ENCODE measurements around the gene ZEB2.

DNA sequence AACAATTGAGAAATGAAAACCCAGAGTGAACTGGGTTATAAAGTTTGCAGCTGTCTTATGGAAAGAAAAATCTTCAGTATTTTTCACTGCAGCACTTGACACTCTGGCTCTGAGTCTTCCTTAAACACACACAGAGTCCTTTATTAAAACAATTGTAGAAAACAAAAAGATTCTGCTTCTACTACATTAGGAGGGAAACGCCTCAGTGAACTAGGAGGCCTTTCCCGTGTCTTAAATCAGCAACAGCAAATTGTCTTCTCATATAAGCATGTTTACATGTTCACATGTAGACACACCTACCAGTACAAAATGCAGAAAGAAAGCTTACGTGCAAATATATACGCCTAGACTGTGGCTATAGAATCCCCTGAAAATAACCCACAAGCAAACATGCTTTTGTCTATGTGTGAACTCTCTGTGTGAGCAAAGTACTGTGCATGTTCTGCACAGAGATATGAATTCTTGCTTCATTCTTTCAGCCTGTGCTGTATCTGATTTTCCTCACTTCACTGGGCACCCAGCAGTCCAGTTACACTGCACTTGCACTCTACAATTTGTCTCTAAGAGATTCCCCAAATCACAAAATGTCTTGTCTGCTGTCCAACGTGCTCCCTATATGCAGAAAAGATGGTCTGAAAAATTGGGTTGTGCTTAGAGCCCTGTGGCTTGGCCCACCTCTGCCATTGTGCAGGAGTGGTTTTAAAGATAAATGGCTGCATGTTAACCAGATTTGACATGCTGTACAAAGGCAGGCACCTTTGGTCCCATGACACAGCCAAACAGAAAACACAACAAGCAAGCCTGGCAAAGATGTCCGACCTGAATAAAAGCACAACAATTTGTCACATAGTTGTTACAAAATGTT lies 24.5 kb downstream of the ZEB2 start:
- TF ChIP-seq, protein P1, sequence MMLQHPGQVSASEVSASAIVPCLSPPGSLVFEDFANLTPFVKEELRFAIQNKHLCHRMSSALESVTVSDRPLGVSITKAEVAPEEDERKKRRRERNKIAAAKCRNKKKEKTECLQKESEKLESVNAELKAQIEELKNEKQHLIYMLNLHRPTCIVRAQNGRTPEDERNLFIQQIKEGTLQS (IDR thresholded peaks at IDR 0.05), result no peak
- TF ChIP-seq, protein P2, sequence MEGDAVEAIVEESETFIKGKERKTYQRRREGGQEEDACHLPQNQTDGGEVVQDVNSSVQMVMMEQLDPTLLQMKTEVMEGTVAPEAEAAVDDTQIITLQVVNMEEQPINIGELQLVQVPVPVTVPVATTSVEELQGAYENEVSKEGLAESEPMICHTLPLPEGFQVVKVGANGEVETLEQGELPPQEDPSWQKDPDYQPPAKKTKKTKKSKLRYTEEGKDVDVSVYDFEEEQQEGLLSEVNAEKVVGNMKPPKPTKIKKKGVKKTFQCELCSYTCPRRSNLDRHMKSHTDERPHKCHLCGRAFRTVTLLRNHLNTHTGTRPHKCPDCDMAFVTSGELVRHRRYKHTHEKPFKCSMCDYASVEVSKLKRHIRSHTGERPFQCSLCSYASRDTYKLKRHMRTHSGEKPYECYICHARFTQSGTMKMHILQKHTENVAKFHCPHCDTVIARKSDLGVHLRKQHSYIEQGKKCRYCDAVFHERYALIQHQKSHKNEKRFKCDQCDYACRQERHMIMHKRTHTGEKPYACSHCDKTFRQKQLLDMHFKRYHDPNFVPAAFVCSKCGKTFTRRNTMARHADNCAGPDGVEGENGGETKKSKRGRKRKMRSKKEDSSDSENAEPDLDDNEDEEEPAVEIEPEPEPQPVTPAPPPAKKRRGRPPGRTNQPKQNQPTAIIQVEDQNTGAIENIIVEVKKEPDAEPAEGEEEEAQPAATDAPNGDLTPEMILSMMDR (IDR thresholded peaks at IDR 0.05; ENCODE audit: low read depth, low read length, missing input control), result no peak
- TF ChIP-seq GABPA (IDR thresholded peaks at IDR 0.05 in 1 of 2, conservative IDR thresholded peaks at IDR 0.05 in 1 of 2) (no peak), RAD21 (IDR thresholded peaks at IDR 0.05) (no peak)
